Uterus (tissue), 2 donors: Measurements from ENCODE around the gene TGFBR1.

Source experiments
- CTCF ChIP-seq, 4 experiments: fragments of 200-600 bp in 2 of 4; fragments of 450-650 bp in 2 of 4; sonication (generic) in 2 of 4; IDR thresholded peaks; one replicate each; pipeline ENCODE4 v1.5.1; 2016 to 2019; ENCODE audit warnings: antibody characterized with exemption in 4 of 4, mild to moderate bottlenecking in 2 of 4, moderate library complexity in 1 of 4
- POLR2A ChIP-seq, 2 donors: fragments of 450-650 bp; IDR thresholded peaks; one replicate each; pipeline ENCODE4 v1.6.1; 2016; ENCODE audit warnings: antibody characterized with exemption in 2 of 2, mild to moderate bottlenecking in 1 of 2, moderate library complexity in 1 of 2

GRCh38 chr9:99073347-99073746, 31.6 kb upstream of the TGFBR1 start:
- TF ChIP-seq POLR2A (IDR thresholded peaks at IDR 0.05) (no peak), CTCF (IDR thresholded peaks at IDR 0.05) (no peak)
